H7 (cell line): ENCODE data around the gene ARHGAP28. TPM values are rescaled to one million over a fixed set of nuclear protein-coding genes. Genes with fewer than 3 reads are reported as not detected.

Source experiments
- DNase-seq: peaks from one replicate; pipeline ENCODE4 v3.0.0; 2012
- H3K27me3 ChIP-seq: 2 replicates; pipeline ENCODE4 v1.6.0; 2011; ENCODE audit warnings: mild to moderate bottlenecking, low read length; ENCODE audit not compliant: control insufficient read depth, insufficient read depth
- H3K36me3 ChIP-seq: replicated peaks from 2 replicates; pipeline ENCODE4 v1.5.1; 2011; ENCODE audit warnings: low read length; ENCODE audit not compliant: control insufficient read depth, insufficient read depth
- H3K4me3 ChIP-seq: 2 replicates; pipeline ENCODE4 v1.5.1; 2011; ENCODE audit warnings: low read depth, mild to moderate bottlenecking, control low read depth, low read length, moderate library complexity; ENCODE audit not compliant: insufficient read depth
- total RNA-seq: library from RNA; depleted of rRNA; stranded (reverse); fragments of >200 nt; shearing (Covaris generic); gene quantifications from 2 replicates; pipeline ENCODE4 v1.2.3, GENCODE V29; 2014

ARHGAP28 gene
- total RNA-seq, 1 experiment from 2014 or later, result 32.3 TPM

GRCh38 chr18:6745504-6746031, 16.1 kb downstream of the ARHGAP28 start:
- Histone ChIP-seq H3K27me3 (no peaks in the 10 kb centered on the region), H3K4me3 (no peak overlapping the region), H3K36me3 (no peaks in the 10 kb centered on the region)
- no peak for DNase-seq

- DNase-seq, result no peak
- H3K27me3 ChIP-seq, result no peaks in the 10 kb centered on the region
- H3K4me3 ChIP-seq, result no peak overlapping the region
- H3K36me3 ChIP-seq, result no peaks in the 10 kb centered on the region
These were observed 17.0 kb downstream of the ARHGAP28 start for GRCh38 chr18:6746386-6746960.

GRCh38 chr18:6747646-6748045, 18.1 kb downstream of the ARHGAP28 start:
- H3K27me3 ChIP-seq, result no peaks in the 10 kb centered on the region
- H3K36me3 ChIP-seq, result no peaks in the 10 kb centered on the region
- no peak for DNase-seq
- no peak overlapping the region for H3K4me3 ChIP-seq

GRCh38 chr18:6748241-6748640, 18.7 kb downstream of the ARHGAP28 start:
- Histone ChIP-seq H3K27me3 (no peaks in the 10 kb centered on the region), H3K4me3 (no peak overlapping the region), H3K36me3 (no peaks in the 10 kb centered on the region)
- DNase-seq, result no peak

GRCh38 chr18:6750411-6750810, 20.9 kb downstream of the ARHGAP28 start:
- Histone ChIP-seq H3K27me3 (no peaks in the 10 kb centered on the region), H3K4me3 (no peak overlapping the region), H3K36me3 (no peaks in the 10 kb centered on the region)
- no peak for DNase-seq

- no peak overlapping the region for H3K4me3 ChIP-seq
- no peaks in the 10 kb centered on the region for H3K27me3 ChIP-seq
- DNase-seq, result no peak
- no peaks in the 10 kb centered on the region for H3K36me3 ChIP-seq
These were observed 21.7 kb downstream of the ARHGAP28 start for GRCh38 chr18:6751222-6751621.

- Histone ChIP-seq H3K36me3 (no peaks in the 10 kb centered on the region), H3K4me3 (no peak overlapping the region), H3K27me3 (no peaks in the 10 kb centered on the region)
- DNase-seq, result peak; percentile 41
These were observed 22.8 kb downstream of the ARHGAP28 start for GRCh38 chr18:6752202-6752860.

- Histone ChIP-seq H3K36me3 (no peaks in the 10 kb centered on the region), H3K4me3 (no peak overlapping the region), H3K27me3 (no peaks in the 10 kb centered on the region)
- DNase-seq, result no peak
These were observed 25.6 kb downstream of the ARHGAP28 start for GRCh38 chr18:6755107-6755506.

- no peaks in the 10 kb centered on the region for H3K36me3 ChIP-seq
- DNase-seq, result no peak
- H3K27me3 ChIP-seq, result no peaks in the 10 kb centered on the region
- no peak overlapping the region for H3K4me3 ChIP-seq
These were observed 28.4 kb downstream of the ARHGAP28 start for GRCh38 chr18:6757931-6758330.

- no peak overlapping the region for H3K4me3 ChIP-seq
- H3K36me3 ChIP-seq, result no peaks in the 10 kb centered on the region
- H3K27me3 ChIP-seq, result no peaks in the 10 kb centered on the region
- DNase-seq, result no peak
These were observed 30.1 kb downstream of the ARHGAP28 start for GRCh38 chr18:6759579-6759978.

- DNase-seq, result no peak
- H3K27me3 ChIP-seq, result no peaks in the 10 kb centered on the region
- H3K36me3 ChIP-seq, result no peaks in the 10 kb centered on the region
- no peak overlapping the region for H3K4me3 ChIP-seq
These were observed 34.0 kb downstream of the ARHGAP28 start for GRCh38 chr18:6763524-6763923.

GRCh38 chr18:6764382-6764781, 34.9 kb downstream of the ARHGAP28 start:
- Histone ChIP-seq H3K36me3 (no peaks in the 10 kb centered on the region), H3K4me3 (no peak overlapping the region), H3K27me3 (no peaks in the 10 kb centered on the region)
- DNase-seq, result no peak

- no peaks in the 10 kb centered on the region for H3K36me3 ChIP-seq
- no peak overlapping the region for H3K4me3 ChIP-seq
- no peaks in the 10 kb centered on the region for H3K27me3 ChIP-seq
- no peak for DNase-seq
These were observed 44.3 kb downstream of the ARHGAP28 start for GRCh38 chr18:6773777-6774176.

- no peak for DNase-seq
- Histone ChIP-seq H3K4me3 (no peak overlapping the region), H3K36me3 (no peaks in the 10 kb centered on the region), H3K27me3 (no peaks in the 10 kb centered on the region)
These were observed 45.7 kb downstream of the ARHGAP28 start for GRCh38 chr18:6775237-6775636.

GRCh38 chr18:6775702-6776101, 46.2 kb downstream of the ARHGAP28 start:
- H3K36me3 ChIP-seq, result no peaks in the 10 kb centered on the region
- no peak overlapping the region for H3K4me3 ChIP-seq
- DNase-seq, result no peak
- H3K27me3 ChIP-seq, result no peaks in the 10 kb centered on the region
